GM18526 (cell line): ENCODE results near the gene CYP11A1.
A peak's percentile ranks its signal among the peaks of the same experiment; 100 is the strongest.

Source experiments
- POLR2A ChIP-seq: IDR thresholded peaks from 3 replicates; pipeline ENCODE4 v1.6.1; 2011; ENCODE audit not compliant: insufficient read length; ENCODE audit errors: extremely low read depth

Gene CYP11A1

GRCh38 chr15:74367296-74367854 lies at the start of gene CYP11A1:
TSS of gene CYP11A1 (minus strand) at chr15:74367646. CDS start at chr15:74367585, 61 bp downstream.
- no peak for TF ChIP-seq POLR2A

GRCh38 chr15:74417225-74417624 lies 49.8 kb upstream of the CYP11A1 start:
- TF ChIP-seq POLR2A: no peak

GRCh38 chr15:74415966-74416916 lies 48.8 kb upstream of the CYP11A1 start:
- no peak for TF ChIP-seq POLR2A

DNA sequence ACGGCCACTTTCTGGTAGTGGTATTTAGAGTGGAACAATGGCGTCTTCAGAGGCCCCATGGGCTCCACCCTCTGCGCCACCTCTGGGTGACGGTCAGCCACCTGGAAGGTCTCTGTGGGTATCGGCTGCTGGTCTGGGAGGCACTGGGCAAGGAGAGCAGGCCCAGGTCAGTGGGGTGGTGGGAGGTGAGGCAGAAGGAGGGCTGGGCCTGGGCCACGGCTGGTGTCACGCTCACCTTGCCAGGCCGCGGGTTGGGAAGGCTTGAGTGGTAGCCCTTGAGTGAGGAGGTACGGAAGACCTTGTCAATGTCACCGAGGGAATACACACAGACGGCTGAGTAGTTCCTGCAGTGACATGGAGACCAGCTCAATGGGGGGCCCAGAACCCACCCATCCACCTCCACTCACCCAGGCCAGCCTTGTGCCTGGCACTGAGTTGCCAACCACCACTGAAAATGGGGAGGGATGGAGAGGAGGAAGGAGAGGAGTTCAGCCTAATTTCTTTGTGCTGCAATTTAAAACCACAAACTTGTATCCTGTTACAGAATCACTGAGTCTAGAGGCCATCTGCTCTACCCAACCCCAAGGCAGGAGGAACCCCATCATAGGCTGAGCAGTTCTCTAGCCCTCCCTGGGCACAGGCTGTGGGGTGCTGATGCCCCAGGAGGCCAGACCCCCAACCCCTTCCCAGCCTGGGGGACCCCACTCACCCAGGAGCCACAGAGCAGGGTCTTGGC lies 47.3 kb upstream of the CYP11A1 start:
- TF ChIP-seq POLR2A: no peak

DNA sequence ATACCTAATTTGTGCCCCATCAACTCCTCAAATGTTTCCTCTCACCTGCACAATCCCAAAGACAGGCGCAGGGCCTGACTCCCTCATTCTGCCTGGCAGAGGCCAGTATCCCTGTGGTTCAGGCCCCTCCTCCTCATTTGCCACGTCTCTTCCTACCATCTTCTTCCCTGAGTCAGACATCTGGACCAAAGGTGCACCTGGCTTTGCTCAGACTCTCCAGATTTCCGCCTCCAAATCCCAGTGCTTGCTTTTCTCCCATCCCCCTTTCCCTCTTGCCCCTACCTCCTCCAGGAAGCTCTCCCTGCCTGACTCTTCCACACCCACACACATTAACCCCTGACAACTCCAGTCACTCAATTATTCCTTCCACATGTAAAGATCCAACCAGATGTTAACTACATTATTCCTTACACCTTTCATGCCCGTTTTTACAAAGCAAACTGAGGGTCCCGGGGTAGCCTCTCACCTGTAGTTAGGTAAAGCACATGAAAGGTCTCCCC lies 46.7 kb upstream of the CYP11A1 start:
- no peak for TF ChIP-seq POLR2A

- peak; percentile 6 for TF ChIP-seq POLR2A
These were observed 46.1 kb upstream of the CYP11A1 start for GRCh38 chr15:74413350-74414080.

DNA sequence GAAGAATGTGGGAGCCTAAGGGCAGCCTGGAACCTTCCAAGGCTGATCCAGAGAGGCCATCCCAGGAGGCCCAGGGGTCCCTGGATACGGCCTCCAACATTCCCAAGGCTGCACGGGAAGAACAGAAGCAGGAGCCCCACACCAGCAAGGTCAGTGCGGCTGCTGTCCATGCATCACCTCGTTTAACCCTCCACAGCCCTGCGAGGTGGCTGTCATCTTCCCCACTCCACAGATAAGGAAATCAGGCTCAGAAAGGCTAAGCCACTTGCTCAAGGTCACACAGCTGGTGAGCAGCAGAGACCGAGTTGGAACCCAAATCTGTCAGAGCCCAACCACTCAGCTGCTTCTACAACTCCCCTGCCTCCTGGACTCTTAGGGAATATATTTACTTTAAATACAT lies 44.7 kb upstream of the CYP11A1 start:
- no peak for TF ChIP-seq POLR2A

DNA sequence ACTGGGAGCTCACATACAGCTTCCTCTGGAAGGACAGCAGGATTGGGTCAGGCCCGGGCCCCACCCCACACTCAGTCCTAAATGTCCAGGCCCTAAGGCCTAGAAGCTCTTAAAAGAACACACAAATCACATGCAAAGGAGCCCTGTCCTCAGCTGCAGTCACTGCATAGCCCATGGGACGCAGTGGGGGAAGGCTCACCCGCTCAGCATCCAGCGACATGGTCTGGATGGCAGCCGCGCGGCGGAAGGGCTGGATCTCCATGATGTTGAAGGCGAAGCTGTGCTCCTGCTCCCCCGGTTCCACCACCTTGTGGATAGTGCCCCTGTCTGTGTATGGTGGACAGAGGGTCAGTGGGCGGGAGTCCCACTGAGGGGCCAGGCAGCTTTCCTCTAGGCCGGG lies 44.2 kb upstream of the CYP11A1 start:
- no peak for TF ChIP-seq POLR2A

DNA sequence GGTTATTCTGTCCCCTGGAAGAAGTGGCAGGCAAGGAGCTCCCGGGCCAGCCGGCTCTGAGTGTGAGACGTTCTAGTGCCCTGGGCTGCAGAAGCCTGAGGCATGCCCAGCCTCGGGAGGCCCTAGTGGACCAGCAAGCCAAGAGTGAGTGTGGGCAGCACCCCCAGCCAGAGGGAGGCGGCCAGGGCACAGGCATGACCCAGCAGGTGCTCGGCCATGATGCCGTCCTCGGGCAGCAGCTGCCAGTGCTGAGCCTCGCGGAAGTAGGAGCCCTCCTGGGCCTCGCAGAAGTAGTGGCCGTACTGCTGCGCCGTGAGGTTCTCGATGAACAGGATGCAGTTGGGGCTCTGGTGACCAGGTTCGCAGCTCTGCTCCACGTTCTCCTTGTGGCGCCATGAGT lies 43.1 kb upstream of the CYP11A1 start:
- TF ChIP-seq POLR2A: no peak

- TF ChIP-seq POLR2A: no peak
These were observed 41.8 kb upstream of the CYP11A1 start for GRCh38 chr15:74409225-74409624.

- TF ChIP-seq POLR2A: no peak
These were observed 41.4 kb upstream of the CYP11A1 start for GRCh38 chr15:74408815-74409214.

- TF ChIP-seq POLR2A: peak; percentile 2
These were observed 40.9 kb upstream of the CYP11A1 start for GRCh38 chr15:74408385-74408784.

DNA sequence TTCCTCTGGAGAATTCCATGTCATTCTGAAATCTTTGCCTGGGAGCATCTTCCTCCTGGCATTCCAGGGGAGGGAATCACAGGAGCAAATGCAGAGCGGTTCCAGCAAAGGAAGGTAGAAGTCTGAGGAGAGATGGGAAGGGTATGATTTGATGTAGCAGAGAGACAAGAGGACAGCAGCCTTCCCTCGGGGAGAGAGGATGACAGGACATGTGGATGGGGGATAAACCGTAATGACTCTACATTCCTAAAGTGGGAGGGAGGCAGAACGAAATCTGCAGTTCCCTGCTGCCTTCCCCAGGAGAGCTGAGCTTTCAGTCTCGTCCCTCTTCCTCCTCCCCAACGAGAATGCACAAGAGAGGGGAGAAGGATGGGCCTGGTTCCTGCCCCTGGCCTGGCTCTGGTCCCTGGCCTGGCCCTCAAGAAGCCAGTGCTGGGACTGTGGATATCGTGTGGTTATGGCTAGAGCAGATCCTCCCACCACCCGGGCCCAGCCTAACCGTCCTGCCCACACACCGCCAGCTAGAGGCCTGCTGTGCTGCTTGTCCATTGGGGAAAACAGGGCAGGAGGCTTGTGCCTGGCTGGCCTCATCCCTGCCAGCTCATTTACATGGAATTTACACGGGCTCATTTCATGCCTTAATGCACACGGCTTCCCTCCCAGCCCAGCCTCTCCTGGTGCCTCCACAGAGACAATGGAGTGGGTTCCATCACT lies 39.7 kb upstream of the CYP11A1 start:
- TF ChIP-seq POLR2A: no peak

GRCh38 chr15:74406517-74406916 lies 39.1 kb upstream of the CYP11A1 start:
- TF ChIP-seq POLR2A: peak; percentile 14
